Measurements from ENCODE around the gene CEP135.

DNA sequence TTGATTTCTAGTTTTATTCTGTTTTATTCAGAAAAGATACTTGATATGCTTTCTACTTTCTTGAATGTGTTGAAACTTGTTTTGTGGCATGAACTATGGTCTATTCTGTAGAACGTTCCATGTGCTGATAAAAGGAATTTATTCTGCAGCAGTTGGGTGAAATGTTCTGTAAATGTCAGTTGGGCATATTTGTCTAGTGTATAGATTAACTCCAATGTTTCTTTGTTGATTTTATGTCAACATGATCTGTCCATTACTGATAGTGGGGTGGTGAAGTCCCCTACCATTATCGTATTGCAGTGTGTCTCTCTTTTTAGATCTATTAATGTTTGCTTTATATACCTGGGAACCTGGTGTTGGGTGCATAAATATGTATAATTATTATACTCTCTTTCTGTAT, 55.5 kb downstream of the CEP135 start:
- no peak for TF ChIP-seq CTCF (IDR thresholded peaks at IDR 0.05)
- TF ChIP-seq EP300 (IDR thresholded peaks at IDR 0.05), result no peak

Data from ovary (tissue), 3 donors.